ENCODE data around the gene DNASE1. TPM values are rescaled to one million over a fixed set of nuclear protein-coding genes. Genes with fewer than 3 reads are reported as not detected.
"Not testable (repeated sequence)": the region's sequence is repeated elsewhere in the genome, so short reads cannot be mapped to it uniquely, and the experiment has no call there.

The DNASE1 gene
- total RNA-seq, 1 donor from 2014 or later = 48.7 TPM

DNA sequence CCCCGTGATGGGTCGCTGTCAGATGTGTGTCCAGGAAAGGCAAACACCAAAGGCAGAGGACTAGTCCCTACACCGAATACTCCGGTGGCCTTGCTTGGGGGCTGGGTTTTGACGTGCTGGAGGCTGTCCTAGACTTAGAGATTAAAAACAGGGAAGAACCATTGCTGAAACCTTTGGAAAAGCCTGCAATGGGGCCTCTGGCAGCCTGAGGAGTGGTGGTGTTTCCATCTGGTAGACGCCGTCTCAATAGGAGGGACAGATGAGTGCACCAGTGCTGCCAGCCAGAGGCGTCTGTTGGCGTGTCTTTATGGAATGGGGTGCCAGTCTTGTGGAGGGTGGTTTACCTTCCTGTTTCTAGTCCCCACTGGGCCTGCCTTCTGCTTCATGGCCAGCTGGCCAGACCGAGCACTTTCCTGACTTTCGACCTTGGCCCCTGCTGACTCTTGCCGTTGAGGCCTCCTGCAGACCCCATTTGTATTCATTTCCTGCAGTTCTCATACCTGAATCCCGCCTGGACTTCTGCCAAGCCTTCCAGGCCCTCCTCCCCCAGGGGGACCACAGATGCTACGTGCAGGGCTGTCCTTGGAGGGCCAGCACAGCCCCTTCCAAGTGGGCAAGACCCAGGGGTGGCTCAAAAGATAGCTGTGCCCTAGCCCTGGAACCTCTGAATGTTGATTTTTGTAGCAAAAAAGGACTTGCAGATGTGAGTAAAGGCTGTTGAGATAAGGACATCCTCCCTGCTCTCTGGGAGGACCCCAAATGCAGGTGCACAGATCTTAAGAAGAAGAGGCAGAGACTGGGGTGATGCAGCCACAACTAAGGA is 1.9 kb upstream of the DNASE1 start:
- no peak overlapping the region for H3K4me3 Mint-ChIP-seq
- H3K9me3 Mint-ChIP-seq = no peaks in the 10 kb centered on the region
- peaks cover 26% of the 10 kb centered on the region for H3K36me3 Mint-ChIP-seq
- no peaks in the 10 kb centered on the region for H3K27me3 Mint-ChIP-seq (ENCODE audit: low read depth)
- H3K27ac Mint-ChIP-seq = no peak overlapping the region
- DNase-seq (ENCODE audit: low spot score in 2 of 2, unreplicated experiment in 2 of 2) = no peak
- TF ChIP-seq, protein P1, sequence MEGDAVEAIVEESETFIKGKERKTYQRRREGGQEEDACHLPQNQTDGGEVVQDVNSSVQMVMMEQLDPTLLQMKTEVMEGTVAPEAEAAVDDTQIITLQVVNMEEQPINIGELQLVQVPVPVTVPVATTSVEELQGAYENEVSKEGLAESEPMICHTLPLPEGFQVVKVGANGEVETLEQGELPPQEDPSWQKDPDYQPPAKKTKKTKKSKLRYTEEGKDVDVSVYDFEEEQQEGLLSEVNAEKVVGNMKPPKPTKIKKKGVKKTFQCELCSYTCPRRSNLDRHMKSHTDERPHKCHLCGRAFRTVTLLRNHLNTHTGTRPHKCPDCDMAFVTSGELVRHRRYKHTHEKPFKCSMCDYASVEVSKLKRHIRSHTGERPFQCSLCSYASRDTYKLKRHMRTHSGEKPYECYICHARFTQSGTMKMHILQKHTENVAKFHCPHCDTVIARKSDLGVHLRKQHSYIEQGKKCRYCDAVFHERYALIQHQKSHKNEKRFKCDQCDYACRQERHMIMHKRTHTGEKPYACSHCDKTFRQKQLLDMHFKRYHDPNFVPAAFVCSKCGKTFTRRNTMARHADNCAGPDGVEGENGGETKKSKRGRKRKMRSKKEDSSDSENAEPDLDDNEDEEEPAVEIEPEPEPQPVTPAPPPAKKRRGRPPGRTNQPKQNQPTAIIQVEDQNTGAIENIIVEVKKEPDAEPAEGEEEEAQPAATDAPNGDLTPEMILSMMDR (IDR thresholded peaks at IDR 0.05; ENCODE audit: unreplicated experiment) = no peak
- no peaks in the 10 kb centered on the region for H3K4me1 Mint-ChIP-seq

GRCh38 chr16:3655030-3655395 is 522 bp downstream of the DNASE1 start:
- Mint-ChIP-seq H3K27me3 (ENCODE audit: low read depth) (no peaks in the 10 kb centered on the region), H3K9me3 (no peaks in the 10 kb centered on the region), H3K4me1 (no peaks in the 10 kb centered on the region), H3K4me3 (no peak overlapping the region), H3K27ac (no peak overlapping the region), H3K36me3 (peaks cover 37% of the 10 kb centered on the region)
- no peak for DNase-seq (ENCODE audit: low spot score in 2 of 2, unreplicated experiment in 2 of 2)
- TF ChIP-seq, protein P1 (IDR thresholded peaks at IDR 0.05; ENCODE audit: unreplicated experiment) = no peak

- no peak for DNase-seq (ENCODE audit: low spot score in 2 of 2, unreplicated experiment in 2 of 2)
Observed at GRCh38 chr16:3655396-3656159, 1.1 kb downstream of the DNASE1 start.

DNA sequence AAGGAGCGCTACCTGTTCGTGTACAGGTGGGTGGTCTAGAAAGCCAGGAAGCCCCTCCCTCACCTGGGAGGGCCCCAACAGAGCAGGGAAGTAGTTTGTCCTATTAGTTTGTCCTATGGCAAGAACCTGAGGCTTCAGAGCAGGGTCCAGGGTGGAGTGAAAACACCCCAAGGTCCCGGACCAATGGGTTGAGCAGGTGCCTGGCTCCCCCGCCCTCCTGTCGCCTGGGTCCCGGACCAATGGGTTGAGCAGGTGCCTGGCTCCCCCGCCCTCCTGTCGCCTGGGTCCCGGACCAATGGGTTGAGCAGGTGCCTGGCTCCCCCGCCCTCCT is 1.6 kb downstream of the DNASE1 start:
- H3K9me3 Mint-ChIP-seq; H3K27ac Mint-ChIP-seq; H3K4me1 Mint-ChIP-seq; H3K4me3 Mint-ChIP-seq; H3K27me3 Mint-ChIP-seq (ENCODE audit: low read depth); DNase-seq (ENCODE audit: low spot score in 2 of 2, unreplicated experiment in 2 of 2): not testable (repeated sequence)
- H3K36me3 Mint-ChIP-seq = peaks cover 42% of the 10 kb centered on the region

More at GRCh38 chr16:3655396-3656159, 1.1 kb downstream of the DNASE1 start:
- Mint-ChIP-seq H3K4me1 (no peaks in the 10 kb centered on the region), H3K4me3 (no peak overlapping the region), H3K9me3 (no peaks in the 10 kb centered on the region), H3K36me3 (peaks cover 39% of the 10 kb centered on the region), H3K27me3 (ENCODE audit: low read depth) (no peaks in the 10 kb centered on the region), H3K27ac (no peak overlapping the region)
- TF ChIP-seq, protein P1 (IDR thresholded peaks at IDR 0.05; ENCODE audit: unreplicated experiment) = no peak

DNA sequence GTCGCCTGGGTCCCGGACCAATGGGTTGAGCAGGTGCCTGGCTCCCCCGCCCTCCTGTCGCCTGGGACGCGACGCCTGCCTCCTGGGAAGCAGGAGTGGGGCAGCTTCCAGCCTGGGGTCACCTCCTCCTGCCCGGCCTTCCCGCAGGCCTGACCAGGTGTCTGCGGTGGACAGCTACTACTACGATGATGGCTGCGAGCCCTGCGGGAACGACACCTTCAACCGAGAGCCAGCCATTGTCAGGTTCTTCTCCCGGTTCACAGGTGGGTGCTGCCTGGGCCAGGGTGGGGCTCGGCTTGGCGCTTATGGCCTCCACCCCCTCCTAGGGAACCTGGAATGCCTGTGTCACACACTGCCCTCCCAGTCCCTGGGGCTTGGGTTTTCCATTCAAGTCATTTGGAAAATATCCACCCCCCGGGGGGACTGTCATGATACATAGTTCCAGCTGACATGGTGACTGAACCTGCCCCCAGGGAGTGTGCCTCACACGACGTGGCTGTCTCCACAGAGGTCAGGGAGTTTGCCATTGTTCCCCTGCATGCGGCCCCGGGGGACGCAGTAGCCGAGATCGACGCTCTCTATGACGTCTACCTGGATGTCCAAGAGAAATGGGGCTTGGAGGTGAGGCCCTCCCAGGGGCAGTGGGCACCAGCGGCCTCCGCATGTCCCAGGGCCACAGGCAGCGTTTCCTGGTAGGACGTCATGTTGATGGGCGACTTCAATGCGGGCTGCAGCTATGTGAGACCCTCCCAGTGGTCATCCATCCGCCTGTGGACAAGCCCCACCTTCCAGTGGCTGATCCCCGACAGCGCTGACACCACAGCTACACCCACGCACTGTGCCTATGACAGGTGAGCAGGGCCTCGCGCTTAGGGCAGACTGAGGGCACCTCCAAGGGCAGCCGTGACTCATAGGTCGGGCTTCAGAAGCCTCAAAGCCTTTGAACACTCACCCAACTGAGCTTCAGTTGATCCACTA is 2.3 kb downstream of the DNASE1 start:
- Mint-ChIP-seq H3K9me3 (no peaks in the 10 kb centered on the region), H3K27me3 (ENCODE audit: low read depth) (no peaks in the 10 kb centered on the region), H3K27ac (no peak overlapping the region), H3K4me1 (no peaks in the 10 kb centered on the region), H3K4me3 (no peak overlapping the region), H3K36me3 (peaks cover 41% of the 10 kb centered on the region)
- TF ChIP-seq, protein P1 (IDR thresholded peaks at IDR 0.05; ENCODE audit: unreplicated experiment) = no peak
- DNase-seq (ENCODE audit: low spot score in 2 of 2, unreplicated experiment in 2 of 2) = no peak

All from mesothelial cell of epicardium (in vitro differentiated cells).